Activated B cell treated with CpG ODN at 0.5 μM for 24 hours (primary cell): ENCODE results near the gene PRR32. TPM values are rescaled to one million over a fixed set of nuclear protein-coding genes. Genes with fewer than 3 reads are reported as not detected.

ENCODE experiments used
- ATAC-seq: fragments of 200-7000 bp; cut with Tn5 transposase; one replicate; pipeline ENCODE4 v1.10.0; 2021; ENCODE audit warnings: low read depth, mild to moderate bottlenecking, moderate library complexity
- CTCF ChIA-PET: fragments of 350-600 bp; sonication (Branson Sonifier 250); formaldehyde crosslinking; loops from one replicate; lab custom pipeline; 2021; ENCODE audit warnings: antibody characterized with exemption; lab: Charles Lee
- POLR2A ChIA-PET: fragments of 350-600 bp; sonication (Branson Sonifier 250); formaldehyde crosslinking; loops from one replicate; lab custom pipeline; 2021; ENCODE audit warnings: antibody characterized with exemption; lab: Charles Lee
- DNase-seq: peaks from one replicate; pipeline ENCODE4 v3.0.0; 2022
- H3K27ac Mint-ChIP-seq: one replicate; pipeline ENCODE4 v1.8.0; 2020; ENCODE audit warnings: mixed read lengths
- H3K27me3 Mint-ChIP-seq: one replicate; pipeline ENCODE4 v1.8.0; 2021; ENCODE audit warnings: mixed read lengths
- H3K36me3 Mint-ChIP-seq: one replicate; pipeline ENCODE4 v1.8.0; 2021; ENCODE audit warnings: low read depth, mixed read lengths
- H3K4me1 Mint-ChIP-seq: one replicate; pipeline ENCODE4 v1.8.0; 2021; ENCODE audit warnings: mixed read lengths
- H3K4me3 Mint-ChIP-seq: one replicate; pipeline ENCODE4 v1.8.0; 2020; ENCODE audit warnings: mild to moderate bottlenecking, mixed read lengths
- H3K9me3 Mint-ChIP-seq: one replicate; pipeline ENCODE4 v1.8.0; 2020; ENCODE audit warnings: mixed read lengths
- intact Hi-C: fragments of 100-400 bp; cut with micrococcal nuclease; formaldehyde crosslinking; loops from one replicate; pipeline ENCODE4 v1.15.1; 2024
- total RNA-seq: library from RNA; stranded (reverse); gene quantifications from 2 replicates; pipeline ENCODE4 v1.2.3, GENCODE V29; 2022
- TF ChIP-seq, protein P1 (sequence below): fragments of 200-600 bp; IDR thresholded peaks from one replicate; pipeline ENCODE4 v1.8.0; 2022; ENCODE audit warnings: antibody characterized with exemption, mild to moderate bottlenecking

Gene PRR32
- total RNA-seq, 1 donor from 2014 or later = not detected

GRCh38 chrX:126855839-126856524, 36.5 kb downstream of the PRR32 start:
- Mint-ChIP-seq H3K4me1 (no peaks in the 10 kb centered on the region), H3K27ac (no peak overlapping the region), H3K27me3 (no peaks in the 10 kb centered on the region), H3K36me3 (no peaks in the 10 kb centered on the region), H3K4me3 (no peak overlapping the region), H3K9me3 (no peaks in the 10 kb centered on the region)
- TF ChIP-seq, protein P1, sequence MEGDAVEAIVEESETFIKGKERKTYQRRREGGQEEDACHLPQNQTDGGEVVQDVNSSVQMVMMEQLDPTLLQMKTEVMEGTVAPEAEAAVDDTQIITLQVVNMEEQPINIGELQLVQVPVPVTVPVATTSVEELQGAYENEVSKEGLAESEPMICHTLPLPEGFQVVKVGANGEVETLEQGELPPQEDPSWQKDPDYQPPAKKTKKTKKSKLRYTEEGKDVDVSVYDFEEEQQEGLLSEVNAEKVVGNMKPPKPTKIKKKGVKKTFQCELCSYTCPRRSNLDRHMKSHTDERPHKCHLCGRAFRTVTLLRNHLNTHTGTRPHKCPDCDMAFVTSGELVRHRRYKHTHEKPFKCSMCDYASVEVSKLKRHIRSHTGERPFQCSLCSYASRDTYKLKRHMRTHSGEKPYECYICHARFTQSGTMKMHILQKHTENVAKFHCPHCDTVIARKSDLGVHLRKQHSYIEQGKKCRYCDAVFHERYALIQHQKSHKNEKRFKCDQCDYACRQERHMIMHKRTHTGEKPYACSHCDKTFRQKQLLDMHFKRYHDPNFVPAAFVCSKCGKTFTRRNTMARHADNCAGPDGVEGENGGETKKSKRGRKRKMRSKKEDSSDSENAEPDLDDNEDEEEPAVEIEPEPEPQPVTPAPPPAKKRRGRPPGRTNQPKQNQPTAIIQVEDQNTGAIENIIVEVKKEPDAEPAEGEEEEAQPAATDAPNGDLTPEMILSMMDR = no peak
- CTCF ChIA-PET = no interaction called here
- DNase-seq = no peak
- POLR2A ChIA-PET = no interaction called here
- intact Hi-C loops = no loop called here
- ATAC-seq = no peak
